ENCODE measurements around the gene SLC8A1.

Gene SLC8A1

DNA sequence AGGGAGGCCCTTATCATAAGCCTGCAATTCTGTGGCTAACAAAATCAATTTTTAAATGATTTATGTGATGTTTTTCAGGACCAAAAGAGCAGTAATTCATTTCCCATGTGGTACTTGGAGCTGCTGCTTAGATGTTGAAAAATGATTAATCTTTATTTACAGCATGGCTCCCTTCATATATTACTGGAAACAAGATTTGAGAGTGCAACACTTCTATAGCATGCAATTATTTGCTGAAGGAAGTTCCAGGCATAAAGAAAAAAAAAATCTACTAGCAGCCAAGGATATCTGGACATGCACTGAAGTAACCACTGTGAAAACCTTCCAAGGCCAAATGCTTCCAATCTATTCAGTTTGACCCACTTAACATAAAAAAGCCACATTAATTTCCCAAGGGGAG, 186.3 kb downstream of the SLC8A1 start:
- in situ Hi-C loops (cut with MboI; ENCODE audit: low pct_unique_long_range_greater_than_20kb, low sequenced_read_pairs) = no loop called here
- DNase-seq = no peak

GRCh38 chr2:40261042-40261441, 190.8 kb downstream of the SLC8A1 start:
- in situ Hi-C loops (cut with MboI; ENCODE audit: low pct_unique_long_range_greater_than_20kb, low sequenced_read_pairs) = no loop called here
- DNase-seq = no peak

GRCh38 chr2:40260437-40260836, 191.5 kb downstream of the SLC8A1 start:
- DNase-seq = no peak
- in situ Hi-C loops (cut with MboI; ENCODE audit: low pct_unique_long_range_greater_than_20kb, low sequenced_read_pairs) = no loop called here

DNA sequence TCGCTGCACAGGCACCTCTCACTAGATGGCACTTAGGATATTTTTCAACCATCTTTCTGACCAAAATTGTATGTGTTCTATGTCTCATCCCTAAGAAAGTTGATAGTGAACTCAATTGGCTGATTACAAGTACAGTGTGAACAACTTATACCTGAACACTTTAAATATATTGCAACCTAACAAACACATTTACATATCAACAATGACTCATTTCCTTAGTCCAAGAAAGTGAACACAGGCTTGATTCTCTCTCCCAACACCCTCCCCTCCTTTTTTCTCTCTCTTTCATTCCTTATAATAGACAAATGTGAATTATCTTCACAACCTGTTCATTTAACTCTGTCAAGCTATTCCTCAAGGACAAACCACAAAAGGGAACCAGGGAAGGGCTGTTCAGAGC, 192.0 kb downstream of the SLC8A1 start:
- in situ Hi-C loops (cut with MboI; ENCODE audit: low pct_unique_long_range_greater_than_20kb, low sequenced_read_pairs) = no loop called here
- no peak for DNase-seq

- DNase-seq = no peak
- in situ Hi-C loops (cut with MboI; ENCODE audit: low pct_unique_long_range_greater_than_20kb, low sequenced_read_pairs) = no loop called here
Observed at GRCh38 chr2:40258135-40258457, 193.8 kb downstream of the SLC8A1 start.

DNA sequence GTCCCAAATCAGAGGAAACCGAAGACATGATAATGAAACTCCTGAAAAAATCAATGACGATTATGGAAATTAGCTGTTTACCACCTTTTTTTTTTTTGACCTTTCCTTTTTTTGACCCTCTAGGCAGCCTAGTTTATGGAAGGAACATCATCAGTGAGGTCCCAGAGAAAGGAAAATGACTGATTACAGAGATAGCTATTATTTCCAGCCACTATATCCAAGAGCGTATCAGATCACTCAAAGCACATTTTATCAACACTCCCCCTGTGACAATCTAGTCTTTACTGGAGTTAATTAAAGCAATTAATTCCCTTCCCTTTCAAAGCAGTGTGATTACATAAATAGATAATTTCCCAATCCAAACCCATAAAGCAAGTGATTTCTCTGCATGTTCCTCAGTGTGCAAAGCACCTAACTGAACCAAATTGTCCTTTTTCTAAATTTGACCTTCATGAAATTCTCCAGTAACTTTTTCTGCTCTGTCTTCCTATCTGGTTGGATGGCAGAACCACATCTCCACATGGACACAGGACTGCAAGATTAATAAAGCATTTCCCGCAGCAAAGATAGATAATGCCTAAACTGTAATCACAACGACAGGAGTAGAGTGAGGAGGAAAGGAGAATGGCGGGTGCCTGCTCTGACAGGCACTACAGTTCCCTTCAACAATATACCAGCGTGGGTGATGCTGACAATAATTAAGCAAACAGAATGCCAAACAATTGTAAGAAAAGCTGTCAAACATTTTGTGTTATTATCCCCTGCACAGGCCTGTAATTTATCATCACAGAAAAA, 194.4 kb downstream of the SLC8A1 start:
- no peak for DNase-seq
- in situ Hi-C loops (cut with MboI; ENCODE audit: low pct_unique_long_range_greater_than_20kb, low sequenced_read_pairs) = no loop called here

- peak; percentile 30 for DNase-seq
- in situ Hi-C loops (cut with MboI; ENCODE audit: low pct_unique_long_range_greater_than_20kb, low sequenced_read_pairs) = no loop called here
Observed at GRCh38 chr2:40256649-40257048, 195.2 kb downstream of the SLC8A1 start.

DNA sequence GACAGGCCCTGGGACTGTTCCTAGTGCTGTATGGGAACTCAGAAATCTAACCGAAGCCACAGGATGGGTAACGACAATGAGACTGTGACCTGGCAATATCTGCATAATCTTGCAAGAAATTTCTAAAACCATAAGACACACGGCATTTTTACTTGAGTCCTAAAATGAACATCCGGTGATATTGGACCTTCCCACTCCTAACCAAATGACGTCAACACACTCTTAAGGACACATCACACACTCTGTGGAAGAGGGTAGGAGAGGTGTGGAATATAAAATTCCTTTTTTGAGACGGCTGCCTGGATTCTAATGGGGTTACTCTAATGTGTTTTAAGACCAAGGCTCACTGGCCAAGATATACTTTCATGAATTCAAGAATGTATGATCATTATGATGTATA, 195.9 kb downstream of the SLC8A1 start:
- in situ Hi-C loops (cut with MboI; ENCODE audit: low pct_unique_long_range_greater_than_20kb, low sequenced_read_pairs) = no loop called here
- no peak for DNase-seq

DNA sequence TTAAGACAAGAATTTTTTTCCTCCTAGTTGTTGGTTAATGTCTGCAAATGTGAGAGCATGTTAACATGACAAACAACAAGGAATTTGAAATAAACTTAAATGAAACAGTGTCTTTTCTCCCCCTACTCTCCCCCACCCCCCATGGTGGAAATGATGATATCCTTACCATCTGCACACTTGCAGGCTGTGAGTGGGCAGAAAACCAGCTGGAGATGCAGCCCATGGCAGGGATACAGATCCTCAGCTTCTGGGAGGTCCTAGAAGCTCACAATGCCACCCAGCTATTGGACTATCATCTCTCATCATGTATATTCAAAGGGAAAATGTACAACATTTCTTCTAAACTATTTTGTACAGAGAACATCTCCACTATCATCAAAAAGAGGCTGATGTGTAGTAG, 196.8 kb downstream of the SLC8A1 start:
- no peak for DNase-seq
- in situ Hi-C loops (cut with MboI; ENCODE audit: low pct_unique_long_range_greater_than_20kb, low sequenced_read_pairs) = no loop called here

DNA sequence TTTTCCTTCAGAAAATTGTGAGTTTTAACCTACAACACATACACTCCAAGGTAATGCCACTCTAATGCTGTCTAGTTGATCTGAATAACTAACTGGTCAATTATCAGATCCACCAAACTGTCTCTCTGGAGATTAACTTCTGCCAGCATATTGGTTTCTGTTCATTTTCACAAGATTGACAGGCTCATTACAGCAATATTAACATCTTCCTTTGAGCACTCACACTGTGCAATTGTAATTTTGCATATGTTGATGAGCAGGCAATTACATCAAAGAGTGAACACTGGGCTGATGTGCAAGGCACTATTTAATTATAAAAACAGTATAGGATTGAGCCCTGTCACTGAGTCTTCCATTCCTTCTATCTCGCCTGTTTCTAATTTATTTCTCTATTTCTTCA, 197.3 kb downstream of the SLC8A1 start:
- no peak for DNase-seq
- in situ Hi-C loops (cut with MboI; ENCODE audit: low pct_unique_long_range_greater_than_20kb, low sequenced_read_pairs) = no loop called here

- no peak for DNase-seq
- in situ Hi-C loops (cut with MboI; ENCODE audit: low pct_unique_long_range_greater_than_20kb, low sequenced_read_pairs) = no loop called here
Observed at GRCh38 chr2:40251137-40251536, 200.8 kb downstream of the SLC8A1 start.

DNA sequence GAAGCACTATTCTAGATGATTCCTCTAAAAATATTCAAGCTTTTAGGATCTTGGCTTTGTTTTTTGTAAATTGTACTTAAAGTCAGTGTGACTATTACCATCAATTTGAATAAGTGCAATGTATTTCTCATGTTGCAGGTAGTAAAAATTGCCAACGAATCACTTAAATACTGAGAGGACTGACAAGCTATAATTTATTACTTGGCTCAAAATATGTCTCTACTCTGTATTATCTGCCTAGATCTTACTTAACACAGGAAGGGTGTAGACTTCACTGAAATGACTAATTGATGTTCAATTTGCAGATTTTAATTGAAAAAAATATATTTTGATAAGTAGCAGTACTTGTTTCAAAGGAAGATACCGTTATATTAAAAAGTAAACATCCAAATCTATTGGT, 202.3 kb downstream of the SLC8A1 start:
- in situ Hi-C loops (cut with MboI; ENCODE audit: low pct_unique_long_range_greater_than_20kb, low sequenced_read_pairs) = no loop called here
- DNase-seq = no peak

- no peak for DNase-seq
- in situ Hi-C loops (cut with MboI; ENCODE audit: low pct_unique_long_range_greater_than_20kb, low sequenced_read_pairs) = no loop called here
Observed at GRCh38 chr2:40248294-40248693, 203.6 kb downstream of the SLC8A1 start.

DNA sequence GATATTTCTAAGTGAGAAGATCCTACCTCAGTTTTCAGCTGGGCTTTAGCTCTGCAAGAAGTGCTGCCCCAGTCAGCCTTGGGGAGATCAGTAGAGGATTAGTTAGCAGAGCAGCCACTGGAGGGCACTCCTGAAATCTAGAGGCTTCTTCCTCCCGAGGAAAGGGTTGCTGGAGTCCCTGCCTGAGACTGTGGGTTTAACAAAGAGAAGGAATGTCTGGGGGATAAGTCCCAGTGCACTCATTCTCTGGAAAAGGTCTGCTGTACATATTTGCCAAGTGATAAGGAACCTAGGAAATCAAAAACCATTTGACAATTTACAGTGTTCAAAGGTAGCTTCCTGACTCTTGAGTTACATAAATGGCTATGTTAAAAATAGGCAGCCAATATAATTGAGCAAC, 207.2 kb downstream of the SLC8A1 start:
- DNase-seq = peak; percentile 54
- in situ Hi-C loops (cut with MboI; ENCODE audit: low pct_unique_long_range_greater_than_20kb, low sequenced_read_pairs) = no loop called here

DNA sequence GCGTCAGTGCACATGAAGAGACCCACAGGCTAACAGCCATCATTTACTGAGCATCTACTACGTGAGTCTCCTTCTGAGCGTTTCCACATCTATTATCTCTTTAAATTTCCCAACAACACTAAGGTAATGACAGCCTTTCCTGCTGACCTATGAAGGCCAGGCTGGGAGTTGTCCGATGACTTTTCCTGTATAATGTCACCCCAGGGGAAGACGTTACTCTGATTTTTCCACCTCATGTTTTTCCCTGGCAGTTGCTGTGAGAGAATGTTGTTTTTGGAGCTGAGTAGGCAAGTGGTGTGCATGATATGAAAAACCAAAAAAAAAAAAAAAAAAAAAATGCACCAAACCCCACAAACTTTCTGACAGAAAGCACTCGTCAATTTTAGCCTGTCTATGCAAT, 207.6 kb downstream of the SLC8A1 start:
- DNase-seq = no peak
- in situ Hi-C loops (cut with MboI; ENCODE audit: low pct_unique_long_range_greater_than_20kb, low sequenced_read_pairs) = no loop called here

GRCh38 chr2:40243581-40244187, 208.2 kb downstream of the SLC8A1 start:
- in situ Hi-C loops (cut with MboI; ENCODE audit: low pct_unique_long_range_greater_than_20kb, low sequenced_read_pairs) = no loop called here
- DNase-seq = no peak

DNA sequence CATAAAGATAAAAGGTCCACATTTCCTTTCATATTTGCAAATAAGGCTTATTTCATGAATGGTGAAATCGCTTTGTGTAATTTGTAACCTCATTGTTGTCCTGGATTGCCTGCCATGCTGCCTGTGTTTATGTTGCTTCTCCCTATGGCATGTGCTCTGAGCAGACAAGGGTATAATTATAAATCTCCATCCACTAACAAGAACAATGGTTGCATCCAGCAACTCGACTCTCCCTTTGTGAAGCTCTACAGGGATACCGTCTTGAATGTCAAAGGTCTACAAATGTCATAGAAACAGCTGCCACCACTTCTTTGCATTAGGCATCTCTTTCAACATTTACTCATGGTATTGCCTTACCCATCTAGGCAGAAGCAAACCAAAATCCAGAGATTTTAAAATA, 209.6 kb downstream of the SLC8A1 start:
- DNase-seq = no peak
- in situ Hi-C loops (cut with MboI; ENCODE audit: low pct_unique_long_range_greater_than_20kb, low sequenced_read_pairs) = no loop called here

DNA sequence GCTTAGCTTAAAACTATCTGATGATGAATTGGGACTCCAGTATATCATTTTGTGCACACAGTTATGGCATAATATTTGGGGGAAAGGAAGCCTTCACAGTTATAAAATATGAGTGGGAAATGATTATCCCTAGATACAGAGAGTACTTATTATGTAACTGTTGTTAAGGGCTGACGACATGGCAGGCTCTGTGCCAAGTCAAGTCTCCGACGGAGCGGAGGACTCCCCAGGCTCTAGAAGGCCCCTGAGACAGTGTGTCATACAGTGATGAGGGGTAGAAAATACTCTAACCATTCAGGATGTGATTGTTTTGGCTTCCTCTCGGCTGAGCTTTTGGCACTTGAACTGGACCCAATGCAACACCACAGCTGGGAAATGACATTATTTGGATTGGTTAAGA, 211.8 kb downstream of the SLC8A1 start:
- in situ Hi-C loops (cut with MboI; ENCODE audit: low pct_unique_long_range_greater_than_20kb, low sequenced_read_pairs) = no loop called here
- no peak for DNase-seq

- in situ Hi-C loops (cut with MboI; ENCODE audit: low pct_unique_long_range_greater_than_20kb, low sequenced_read_pairs) = no loop called here
- DNase-seq = no peak
Observed at GRCh38 chr2:40230707-40231432, 221.0 kb downstream of the SLC8A1 start.

DNA sequence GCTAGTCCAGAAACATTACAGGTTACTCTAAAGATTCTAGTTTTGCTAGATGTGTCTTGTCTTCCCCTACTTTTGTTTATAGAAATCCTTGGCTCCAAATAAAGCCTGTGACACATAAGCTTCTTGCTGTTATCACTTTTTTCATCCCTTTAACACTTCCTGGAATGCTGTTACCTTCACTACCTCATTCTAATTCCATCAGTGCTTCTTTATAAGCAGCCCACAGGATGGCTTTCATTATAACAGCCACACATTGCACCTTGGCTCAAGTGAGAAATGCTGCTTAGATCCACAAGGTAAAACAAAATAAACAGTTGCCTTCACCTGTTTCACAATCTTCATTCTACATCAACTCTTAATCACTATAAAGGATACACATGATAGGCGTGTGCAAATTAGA, 221.7 kb downstream of the SLC8A1 start:
- DNase-seq = no peak
- in situ Hi-C loops (cut with MboI; ENCODE audit: low pct_unique_long_range_greater_than_20kb, low sequenced_read_pairs) = no loop called here

DNA sequence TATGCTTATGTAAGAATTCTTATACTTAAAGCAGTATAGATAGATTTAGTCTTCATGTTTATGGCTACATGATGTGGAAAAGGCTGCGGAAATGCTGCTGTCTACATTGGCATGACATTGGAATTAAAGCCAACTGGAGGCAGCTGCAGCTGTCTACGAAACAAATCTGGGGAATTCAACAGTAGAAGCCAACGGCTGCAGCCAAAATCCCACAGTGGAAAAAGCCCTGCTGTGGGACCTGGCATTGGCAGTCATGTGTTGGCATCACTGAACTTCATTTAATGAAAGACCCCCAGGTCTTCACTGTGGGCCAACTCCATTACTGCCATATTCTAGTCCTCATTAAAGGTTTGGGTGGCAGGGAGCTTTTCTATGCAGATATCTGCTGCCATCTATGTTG, 223.6 kb downstream of the SLC8A1 start:
- no peak for DNase-seq
- in situ Hi-C loops (cut with MboI; ENCODE audit: low pct_unique_long_range_greater_than_20kb, low sequenced_read_pairs) = no loop called here

Measured in KBM-7 (cell line).